GM12878 (cell line): ENCODE results near the gene PPP2R5B.

Experiments
- BRCA1 ChIP-seq: IDR thresholded peaks from 2 replicates; pipeline ENCODE4 v1.6.1; 2011; ENCODE audit warnings: low read depth, low read length, improper control_type of control experiment
- CHD4 ChIP-seq: fragments of 200-600 bp; sonication (generic); IDR thresholded peaks from 2 replicates; pipeline ENCODE4 v1.6.1; 2016; ENCODE audit warnings: mild to moderate bottlenecking
- EP300 ChIP-seq, 2 experiments: fragments of 150-350 bp in 1 of 2; IDR thresholded peaks; 2 replicates each; pipeline ENCODE4 v1.6.1; 2011 to 2012; ENCODE audit warnings: low read depth in 2 of 2, low read length in 2 of 2, borderline replicate concordance in 1 of 2, improper control_type of control experiment in 1 of 2, inconsistent platforms in 1 of 2; ENCODE audit not compliant: control insufficient read depth in 1 of 2
- EZH2 ChIP-seq: IDR thresholded peaks from 2 replicates; pipeline ENCODE4 v1.6.1; 2012; ENCODE audit warnings: low read depth, mild to moderate bottlenecking, control low read depth, inconsistent platforms, low read length, borderline replicate concordance; ENCODE audit not compliant: control insufficient read depth
- NR2C2 ChIP-seq: IDR thresholded peaks from 2 replicates; pipeline ENCODE4 v1.6.1; 2011; ENCODE audit warnings: borderline replicate concordance, low read depth; ENCODE audit not compliant: control insufficient read depth, insufficient read length
- POLR2A ChIP-seq: IDR thresholded peaks from 2 replicates; pipeline ENCODE4 v1.6.1; 2011; ENCODE audit warnings: low read depth, mild to moderate bottlenecking, low read length
- RBBP5 ChIP-seq: fragments of 200-600 bp; sonication (generic); conservative IDR thresholded peaks from 2 replicates; pipeline ENCODE4 v1.6.1; 2016
- RUNX3 ChIP-seq: IDR thresholded peaks from 2 replicates; pipeline ENCODE4 v1.6.1; 2012; ENCODE audit warnings: low read length, inconsistent platforms
- SIN3A ChIP-seq: IDR thresholded peaks from 2 replicates; pipeline ENCODE4 v1.6.1; 2012; ENCODE audit warnings: low read depth, low read length, improper control_type of control experiment
- SUPT20H ChIP-seq: IDR thresholded peaks from 2 replicates; pipeline ENCODE4 v1.6.1; 2011; ENCODE audit warnings: low read depth, mild to moderate bottlenecking, low read length, moderate library complexity, borderline replicate concordance; ENCODE audit not compliant: control insufficient read depth
- TF ChIP-seq, protein P1 (sequence below), 3 experiments: IDR thresholded peaks in 2 of 3; conservative IDR thresholded peaks in 1 of 3; 2 replicates each; pipeline ENCODE4 v1.5.1; 2011; ENCODE audit warnings: low read depth in 3 of 3, low read length in 3 of 3, mild to moderate bottlenecking in 3 of 3, control low read depth in 2 of 3, moderate library complexity in 2 of 3, inconsistent platforms in 1 of 3, mixed read lengths in 1 of 3; ENCODE audit not compliant: control insufficient read depth in 2 of 3, insufficient read depth in 1 of 3; ENCODE audit errors: extremely low read depth in 1 of 3
- TF ChIP-seq, protein P2 (sequence below): fragments of 450-650 bp; IDR thresholded peaks from 2 replicates; pipeline ENCODE4 v1.6.1; 2017; ENCODE audit warnings: antibody characterized with exemption, mild to moderate bottlenecking, moderate library complexity

DNA sequence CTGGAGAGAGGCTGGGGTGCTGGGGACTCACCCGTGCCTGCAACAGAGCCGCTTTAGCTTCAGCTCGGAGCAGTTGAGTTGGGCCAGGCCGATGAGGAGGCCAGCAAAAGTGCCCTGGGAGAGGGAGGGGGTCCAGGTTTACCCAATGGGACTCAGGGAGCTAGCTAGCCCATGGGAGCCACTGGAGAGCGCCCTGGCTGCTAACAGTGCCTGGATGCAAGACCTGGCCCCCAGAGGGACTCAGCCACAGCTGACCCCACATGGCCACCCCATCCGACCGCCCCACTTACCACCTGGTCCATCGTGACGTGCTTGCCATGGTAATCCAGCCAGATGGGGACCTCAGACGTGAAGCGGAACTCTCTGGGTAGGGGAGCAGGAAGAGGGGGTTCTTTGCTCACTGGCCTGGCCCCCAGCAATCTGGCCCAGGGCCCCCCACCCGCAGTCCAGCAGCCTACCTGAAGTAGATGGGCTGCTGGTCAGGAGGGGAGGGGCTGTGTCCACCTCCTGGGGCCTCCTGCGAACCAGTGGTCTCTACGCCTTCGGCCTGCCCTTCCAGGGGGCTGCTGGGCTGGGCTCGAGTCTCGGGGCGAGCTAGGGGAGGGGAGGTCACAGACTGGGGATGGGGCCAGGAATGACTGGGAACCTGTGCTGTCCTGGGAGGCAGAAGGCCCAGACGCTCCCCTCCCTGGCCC, 27.0 kb upstream of the PPP2R5B start:
- TF ChIP-seq CHD4 = no peak
- TF ChIP-seq, protein P1, sequence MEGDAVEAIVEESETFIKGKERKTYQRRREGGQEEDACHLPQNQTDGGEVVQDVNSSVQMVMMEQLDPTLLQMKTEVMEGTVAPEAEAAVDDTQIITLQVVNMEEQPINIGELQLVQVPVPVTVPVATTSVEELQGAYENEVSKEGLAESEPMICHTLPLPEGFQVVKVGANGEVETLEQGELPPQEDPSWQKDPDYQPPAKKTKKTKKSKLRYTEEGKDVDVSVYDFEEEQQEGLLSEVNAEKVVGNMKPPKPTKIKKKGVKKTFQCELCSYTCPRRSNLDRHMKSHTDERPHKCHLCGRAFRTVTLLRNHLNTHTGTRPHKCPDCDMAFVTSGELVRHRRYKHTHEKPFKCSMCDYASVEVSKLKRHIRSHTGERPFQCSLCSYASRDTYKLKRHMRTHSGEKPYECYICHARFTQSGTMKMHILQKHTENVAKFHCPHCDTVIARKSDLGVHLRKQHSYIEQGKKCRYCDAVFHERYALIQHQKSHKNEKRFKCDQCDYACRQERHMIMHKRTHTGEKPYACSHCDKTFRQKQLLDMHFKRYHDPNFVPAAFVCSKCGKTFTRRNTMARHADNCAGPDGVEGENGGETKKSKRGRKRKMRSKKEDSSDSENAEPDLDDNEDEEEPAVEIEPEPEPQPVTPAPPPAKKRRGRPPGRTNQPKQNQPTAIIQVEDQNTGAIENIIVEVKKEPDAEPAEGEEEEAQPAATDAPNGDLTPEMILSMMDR (IDR thresholded peaks at IDR 0.05 in 2 of 3, conservative IDR thresholded peaks at IDR 0.05 in 1 of 3; ENCODE audit: control insufficient read depth in 2 of 3, extremely low read depth in 1 of 3, insufficient read depth in 1 of 3, low read depth in 3 of 3, low read length in 3 of 3) = no peak
- TF ChIP-seq BRCA1 = no peak
- no peak for TF ChIP-seq EZH2
- no peak for TF ChIP-seq EP300 (IDR thresholded peaks at IDR 0.05; ENCODE audit: borderline replicate concordance in 1 of 2, control insufficient read depth in 1 of 2, low read depth in 2 of 2, low read length in 2 of 2)
- TF ChIP-seq POLR2A = no peak
- no peak for TF ChIP-seq RBBP5
- no peak for TF ChIP-seq SUPT20H
- no peak for TF ChIP-seq NR2C2
- no peak for TF ChIP-seq RUNX3
- no peak for TF ChIP-seq SIN3A
- TF ChIP-seq, protein P2, sequence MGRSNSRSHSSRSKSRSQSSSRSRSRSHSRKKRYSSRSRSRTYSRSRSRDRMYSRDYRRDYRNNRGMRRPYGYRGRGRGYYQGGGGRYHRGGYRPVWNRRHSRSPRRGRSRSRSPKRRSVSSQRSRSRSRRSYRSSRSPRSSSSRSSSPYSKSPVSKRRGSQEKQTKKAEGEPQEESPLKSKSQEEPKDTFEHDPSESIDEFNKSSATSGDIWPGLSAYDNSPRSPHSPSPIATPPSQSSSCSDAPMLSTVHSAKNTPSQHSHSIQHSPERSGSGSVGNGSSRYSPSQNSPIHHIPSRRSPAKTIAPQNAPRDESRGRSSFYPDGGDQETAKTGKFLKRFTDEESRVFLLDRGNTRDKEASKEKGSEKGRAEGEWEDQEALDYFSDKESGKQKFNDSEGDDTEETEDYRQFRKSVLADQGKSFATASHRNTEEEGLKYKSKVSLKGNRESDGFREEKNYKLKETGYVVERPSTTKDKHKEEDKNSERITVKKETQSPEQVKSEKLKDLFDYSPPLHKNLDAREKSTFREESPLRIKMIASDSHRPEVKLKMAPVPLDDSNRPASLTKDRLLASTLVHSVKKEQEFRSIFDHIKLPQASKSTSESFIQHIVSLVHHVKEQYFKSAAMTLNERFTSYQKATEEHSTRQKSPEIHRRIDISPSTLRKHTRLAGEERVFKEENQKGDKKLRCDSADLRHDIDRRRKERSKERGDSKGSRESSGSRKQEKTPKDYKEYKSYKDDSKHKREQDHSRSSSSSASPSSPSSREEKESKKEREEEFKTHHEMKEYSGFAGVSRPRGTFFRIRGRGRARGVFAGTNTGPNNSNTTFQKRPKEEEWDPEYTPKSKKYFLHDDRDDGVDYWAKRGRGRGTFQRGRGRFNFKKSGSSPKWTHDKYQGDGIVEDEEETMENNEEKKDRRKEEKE = no peak
